HG03558 (cell line): ENCODE measurements around the gene ACOT12.
A peak's percentile ranks its signal among the peaks of the same experiment; 100 is the strongest.
"Not testable (repeated sequence)": the region's sequence is repeated elsewhere in the genome, so short reads cannot be mapped to it uniquely, and the experiment has no call there.

Source experiments
- ATAC-seq: cut with Tn5 transposase; IDR thresholded peaks from one replicate; pipeline ENCODE4 v1.9.1; 2021; ENCODE audit warnings: moderate number of reproducible peaks; ENCODE audit not compliant: unreplicated experiment; ENCODE audit errors: extremely low read depth

Gene ACOT12

GRCh38 chr5:81301271-81302015 lies 92.5 kb downstream of the ACOT12 start, which contains the start of gene ZCCHC9:
ZCCHC9 (plus strand) TSS chr5:81301587; CDS start chr5:81304758, 3,171 bp downstream.
- peak; percentile 89 for ATAC-seq

- no peak for ATAC-seq
Measured at GRCh38 chr5:81300921-81301270, 93.0 kb downstream of the ACOT12 start.

GRCh38 chr5:81297531-81297930 lies 96.4 kb downstream of the ACOT12 start:
- no peak for ATAC-seq

GRCh38 chr5:81294021-81294420 lies 99.9 kb downstream of the ACOT12 start:
- ATAC-seq = not testable (repeated sequence)

- ATAC-seq = no peak
Measured at GRCh38 chr5:81292130-81292529, 101.8 kb downstream of the ACOT12 start.

GRCh38 chr5:81290146-81290545 lies 103.8 kb downstream of the ACOT12 start:
- no peak for ATAC-seq

GRCh38 chr5:81288021-81288433 lies 105.9 kb downstream of the ACOT12 start:
- no peak for ATAC-seq

- ATAC-seq = no peak
Measured at GRCh38 chr5:81286059-81286617, 107.8 kb downstream of the ACOT12 start.

- ATAC-seq = no peak
Measured at GRCh38 chr5:81283976-81284375, 110.0 kb downstream of the ACOT12 start.
